ENCODE data around the gene ZNF385C.

Gene ZNF385C

GRCh38 chr17:42106009-42106408, 7.7 kb upstream of the ZNF385C start:
- no peak overlapping the region for H3K4me3 ChIP-seq (ENCODE audit: low read depth, low read length)
- TF ChIP-seq CTCF (IDR thresholded peaks at IDR 0.05; ENCODE audit: insufficient read depth, low read depth, low read length, missing control alignments): no peak
- DNase-seq (ENCODE audit: low read depth): no peak

GRCh38 chr17:42104264-42104663, 6.0 kb upstream of the ZNF385C start:
- no peak overlapping the region for H3K4me3 ChIP-seq (ENCODE audit: low read depth, low read length)
- no peak for DNase-seq (ENCODE audit: low read depth)
- TF ChIP-seq CTCF (IDR thresholded peaks at IDR 0.05; ENCODE audit: insufficient read depth, low read depth, low read length, missing control alignments): no peak

- no peak overlapping the region for H3K4me3 ChIP-seq (ENCODE audit: low read depth, low read length)
- no peak for TF ChIP-seq CTCF (IDR thresholded peaks at IDR 0.05; ENCODE audit: insufficient read depth, low read depth, low read length, missing control alignments)
- no peak for DNase-seq (ENCODE audit: low read depth)
Observed at GRCh38 chr17:42103221-42103954, 5.1 kb upstream of the ZNF385C start.

GRCh38 chr17:42101513-42102292, 3.4 kb upstream of the ZNF385C start:
- TF ChIP-seq CTCF (IDR thresholded peaks at IDR 0.05; ENCODE audit: insufficient read depth, low read depth, low read length, missing control alignments): peak; percentile 93
- peak; percentile 76 for DNase-seq (ENCODE audit: low read depth)
- no peak overlapping the region for H3K4me3 ChIP-seq (ENCODE audit: low read depth, low read length)

GRCh38 chr17:42098730-42099399, 592 bp upstream of the ZNF385C start:
- no peak overlapping the region for H3K4me3 ChIP-seq (ENCODE audit: low read depth, low read length)
- no peak for TF ChIP-seq CTCF (IDR thresholded peaks at IDR 0.05; ENCODE audit: insufficient read depth, low read depth, low read length, missing control alignments)
- no peak for DNase-seq (ENCODE audit: low read depth)

GRCh38 chr17:42096360-42097111, 1.7 kb downstream of the ZNF385C start:
- no peak for DNase-seq (ENCODE audit: low read depth)
- TF ChIP-seq CTCF (IDR thresholded peaks at IDR 0.05; ENCODE audit: insufficient read depth, low read depth, low read length, missing control alignments): no peak
- no peak overlapping the region for H3K4me3 ChIP-seq (ENCODE audit: low read depth, low read length)

Data from GM12865 (cell line).